Measurements from ENCODE around the gene ASB18.
"Not testable (repeated sequence)": the region's sequence is repeated elsewhere in the genome, so short reads cannot be mapped to it uniquely, and the experiment has no call there.

ASB18 gene

DNA sequence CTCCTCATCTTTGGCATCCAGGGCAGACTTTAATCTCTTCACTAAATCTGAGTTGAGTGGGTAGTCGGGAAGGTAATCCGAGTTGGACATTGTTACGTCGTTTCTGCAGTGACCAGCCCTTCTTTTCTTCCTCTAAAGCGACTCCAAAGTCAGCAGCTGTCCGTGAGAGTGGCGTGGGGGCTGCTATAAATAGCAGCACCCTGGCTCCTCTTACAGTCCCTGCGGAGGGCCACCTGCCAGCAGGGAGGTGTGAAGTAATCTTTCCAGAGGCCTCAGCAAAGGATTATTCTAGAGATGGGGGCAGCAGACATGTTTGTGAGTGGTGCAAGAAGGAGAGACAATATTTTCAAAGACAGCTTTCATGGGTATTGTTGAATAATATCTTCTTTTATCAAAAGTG, at the start of gene ASB18:
TSS of gene ASB18 (minus strand) at position 151 of the 400 bp plus-strand sequence. CDS start at position 90, 61 bp downstream.
- DNase-seq, result no peak

- DNase-seq, result no peak
Measured at GRCh38 chr2:236311286-236311685, 47.1 kb upstream of the ASB18 start.

- peak in 5 of 51 donors; percentile 3 to 47 (median 6) for DNase-seq
Measured at GRCh38 chr2:236309669-236310029, 45.4 kb upstream of the ASB18 start.

DNA sequence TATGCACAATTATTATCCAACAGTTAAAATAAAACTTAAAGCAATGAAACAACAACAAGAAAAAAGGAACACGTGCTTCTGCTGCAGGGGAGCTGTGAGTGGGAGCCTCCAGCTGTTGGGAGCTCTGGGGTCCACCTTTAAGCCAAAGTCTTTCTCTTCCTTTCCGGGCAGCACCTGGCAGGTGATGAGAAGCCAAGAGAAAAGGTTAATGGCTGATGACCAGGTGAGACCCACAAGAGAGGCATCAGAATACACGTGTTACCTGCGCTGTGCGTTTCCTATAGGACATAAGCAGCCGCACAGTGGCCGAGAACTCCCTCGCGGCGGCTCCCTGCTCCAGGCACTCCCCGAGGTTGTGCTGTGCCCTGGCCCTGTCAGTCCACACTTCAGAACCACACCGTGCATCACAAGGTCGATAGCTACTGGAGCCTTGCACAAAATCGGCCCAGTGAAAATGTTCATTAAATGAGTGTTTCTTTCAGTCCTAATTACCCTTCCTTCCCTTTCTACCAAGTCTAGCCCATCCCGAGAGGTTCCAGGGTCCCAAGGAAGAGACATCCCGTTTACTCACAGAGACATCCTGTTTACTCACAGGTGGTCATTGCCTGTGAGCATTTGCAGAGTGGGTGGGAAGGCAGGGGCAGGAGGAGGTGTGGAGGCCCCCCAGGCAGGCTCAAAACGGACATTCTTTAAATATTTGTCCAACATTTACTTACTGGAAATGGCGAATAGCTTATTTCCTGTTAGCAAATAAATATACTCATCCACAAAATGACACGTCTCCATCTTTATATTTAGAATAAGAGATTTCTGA, 44.9 kb upstream of the ASB18 start:
- DNase-seq, result no peak

DNA sequence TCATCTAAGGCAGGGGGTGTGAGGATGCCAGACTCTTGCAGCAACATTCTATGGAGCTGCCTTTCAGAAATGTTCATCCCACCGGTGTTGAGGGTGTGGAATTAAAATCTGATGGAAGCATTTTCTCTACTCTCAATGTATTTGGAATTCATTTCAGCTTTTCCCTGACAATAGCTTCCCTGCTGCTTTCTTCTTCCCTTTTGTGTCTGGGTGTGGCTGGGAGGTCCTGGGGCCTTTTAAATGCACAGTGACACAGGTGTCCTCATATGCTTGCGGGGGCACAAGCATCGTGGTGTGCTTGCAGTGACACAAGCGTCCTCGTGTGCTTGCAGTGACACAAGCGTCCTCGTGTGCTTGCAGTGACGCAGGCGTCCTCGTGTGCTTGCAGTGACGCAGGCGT, 43.4 kb upstream of the ASB18 start:
- DNase-seq, result no peak

- no peak for DNase-seq
Measured at GRCh38 chr2:236306825-236307540, 42.8 kb upstream of the ASB18 start.

GRCh38 chr2:236305964-236306605, 41.9 kb upstream of the ASB18 start:
- DNase-seq, result no peak

DNA sequence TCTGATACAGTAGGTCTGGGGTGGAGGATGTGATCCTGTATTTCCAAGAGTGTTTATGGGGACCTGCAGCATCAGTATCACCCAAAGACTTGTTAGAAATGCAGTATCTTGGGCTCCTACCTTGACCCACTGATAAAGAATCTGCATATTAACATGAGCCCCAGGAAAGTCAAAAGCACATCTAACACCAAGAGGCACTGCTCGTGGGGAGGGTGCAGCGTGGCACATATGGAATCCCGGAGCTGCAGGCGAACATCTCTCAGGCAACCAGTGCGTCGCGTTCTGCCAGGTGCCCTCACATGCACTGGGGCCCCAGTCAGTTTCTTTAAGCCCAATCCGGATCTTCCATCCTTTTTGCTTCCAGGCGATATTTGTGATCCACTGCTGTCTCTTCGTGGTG, 41.3 kb upstream of the ASB18 start:
- DNase-seq, result no peak

GRCh38 chr2:236303935-236304334, 39.7 kb upstream of the ASB18 start:
- no peak for DNase-seq

- DNase-seq, result no peak
Measured at GRCh38 chr2:236302555-236302954, 38.3 kb upstream of the ASB18 start.

GRCh38 chr2:236298924-236299475, 34.8 kb upstream of the ASB18 start:
- peak in 8 of 51 donors; percentile 7 to 45 (median 18) for DNase-seq

- DNase-seq, result no peak
Measured at GRCh38 chr2:236295481-236295880, 31.3 kb upstream of the ASB18 start.

GRCh38 chr2:236294647-236295046, 30.4 kb upstream of the ASB18 start:
- DNase-seq, result no peak

DNA sequence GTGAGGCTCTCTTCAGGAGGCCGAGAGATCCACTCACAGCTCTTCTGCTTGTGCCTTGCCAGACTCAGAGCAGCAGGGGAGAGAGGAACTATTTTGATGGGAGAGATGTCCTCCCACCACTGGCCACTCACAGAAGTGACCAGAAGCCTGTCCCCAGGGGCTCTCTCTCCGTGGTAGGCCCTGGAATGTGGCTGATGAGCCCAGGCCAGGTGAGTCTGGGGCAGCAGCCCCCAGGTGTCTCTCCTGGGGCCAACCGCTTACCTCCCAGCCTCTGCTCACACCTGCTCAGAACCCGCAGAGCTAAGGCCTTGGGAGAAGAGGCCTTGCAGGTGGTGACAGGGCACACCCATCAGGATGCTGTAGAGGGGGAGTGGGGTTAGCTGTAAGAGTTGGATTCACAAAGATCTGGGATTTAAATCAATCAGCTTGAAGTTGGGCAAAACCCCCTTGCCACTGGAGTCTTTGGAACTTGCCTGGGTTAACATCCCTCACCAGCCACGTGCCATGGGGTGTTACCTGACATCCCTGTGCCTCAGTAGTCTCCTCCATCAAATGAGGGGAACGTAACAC, 29.1 kb upstream of the ASB18 start:
- no peak for DNase-seq

DNA sequence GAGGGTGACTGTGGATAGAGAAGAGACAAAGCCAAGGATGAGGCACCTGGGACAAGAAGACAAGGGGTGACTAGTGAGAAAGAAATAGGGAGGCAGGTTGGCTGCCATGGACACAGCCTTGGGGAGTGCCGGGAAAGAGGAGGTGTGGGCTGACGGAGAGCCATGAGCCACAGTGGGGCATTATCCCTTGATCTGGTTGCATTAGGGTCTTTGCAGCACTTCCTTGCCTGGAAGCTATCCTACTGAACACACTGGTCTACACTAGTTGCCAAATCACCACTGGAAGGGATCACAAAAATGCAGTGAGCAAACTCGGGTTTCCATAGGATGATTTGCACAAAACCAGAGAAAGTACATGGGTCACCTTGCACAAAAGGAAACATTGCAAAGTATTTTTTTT, 27.7 kb upstream of the ASB18 start:
- DNase-seq, result no peak

DNA sequence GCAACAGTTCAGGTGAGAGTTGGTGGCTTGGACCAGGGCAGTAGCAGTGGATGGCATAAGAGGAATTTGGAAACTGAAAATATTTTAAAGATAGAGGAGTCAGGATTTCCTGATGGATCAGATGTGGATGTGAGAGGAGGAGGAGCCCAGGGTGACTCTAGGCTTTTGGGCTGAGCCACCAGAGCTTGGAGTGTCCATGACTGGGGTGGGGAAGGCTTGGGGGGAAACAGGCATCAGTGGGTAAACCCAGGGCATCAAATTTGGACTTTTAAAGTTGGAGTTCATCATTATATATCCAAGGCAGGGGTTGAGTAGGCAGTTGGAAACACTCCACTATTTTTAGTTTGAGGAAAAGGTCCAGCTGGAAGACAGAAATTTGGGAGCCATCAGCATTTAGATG, 27.3 kb upstream of the ASB18 start:
- no peak for DNase-seq

- DNase-seq, result no peak
Measured at GRCh38 chr2:236290742-236291425, 26.7 kb upstream of the ASB18 start.

GRCh38 chr2:236289766-236290462, 25.7 kb upstream of the ASB18 start:
- DNase-seq, result no peak

DNA sequence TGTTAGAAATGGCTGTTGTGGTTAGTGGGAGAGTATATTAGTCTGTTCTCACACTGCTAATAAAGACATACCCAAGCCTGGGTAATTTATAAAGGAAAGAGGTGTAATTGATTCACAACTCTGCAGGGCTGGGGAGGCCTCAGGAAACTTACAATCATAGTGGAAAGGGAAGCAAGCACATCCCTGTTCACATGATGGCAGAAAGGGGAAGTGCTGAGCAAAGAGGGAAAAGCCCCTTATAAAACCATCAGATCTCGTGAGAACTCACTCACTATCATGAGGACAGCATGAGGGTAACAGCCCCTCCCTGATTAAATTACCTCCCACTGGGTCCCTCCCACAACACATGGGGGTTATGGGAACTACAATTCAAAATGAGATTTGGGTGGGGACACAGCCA, 24.2 kb upstream of the ASB18 start:
- DNase-seq, result not testable (repeated sequence)

DNA sequence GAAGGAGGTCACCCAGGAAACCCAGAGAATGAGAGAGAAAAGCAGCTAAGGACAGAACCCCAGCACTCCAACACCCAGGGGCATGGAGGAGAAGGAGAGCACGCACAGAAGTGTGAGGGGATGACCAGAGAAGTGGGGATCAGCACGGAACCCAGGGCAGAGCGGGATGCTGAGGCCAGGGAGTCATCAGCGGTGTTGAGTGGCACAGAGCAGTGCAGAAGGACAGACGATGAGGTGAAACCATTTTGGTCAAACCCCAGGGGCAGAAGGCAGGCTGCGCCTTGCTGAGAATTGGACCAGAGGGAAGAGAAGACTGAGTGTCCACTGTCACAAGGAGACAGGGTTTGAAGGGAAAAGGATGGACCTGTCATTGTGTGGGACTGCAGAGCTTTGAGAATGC, 23.4 kb upstream of the ASB18 start:
- no peak for DNase-seq
